ENCODE measurements around the gene WNK4.
"Not testable (repeated sequence)": the region's sequence is repeated elsewhere in the genome, so short reads cannot be mapped to it uniquely, and the experiment has no call there.

Gene WNK4

GRCh38 chr17:42779936-42780850 is at the start of gene WNK4:
Gene WNK4, plus strand, starts transcription at chr17:42780610. Its CDS starts 89 bp downstream, at chr17:42780699.
- peak; percentile 20 for DNase-seq (ENCODE audit: low read depth)

DNA sequence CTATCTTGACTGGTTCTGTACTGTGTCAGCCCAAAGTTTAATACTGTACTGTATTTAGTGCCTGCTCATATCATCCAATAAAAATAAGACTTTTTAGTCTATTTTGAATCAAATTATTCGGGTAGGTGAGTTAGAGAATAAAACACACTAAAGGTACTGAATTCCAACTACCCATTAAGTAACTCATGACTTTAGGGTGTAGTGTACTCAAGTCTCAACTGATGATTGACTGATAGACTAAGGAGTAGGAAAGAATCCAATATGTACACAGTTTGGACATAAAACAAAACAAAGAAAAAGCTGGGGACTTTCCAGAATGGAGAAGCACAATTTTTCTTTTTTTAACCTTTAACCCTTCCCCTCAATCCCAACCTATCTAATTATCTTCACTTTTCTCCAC is 39.7 kb upstream of the WNK4 start:
- no peak for DNase-seq (ENCODE audit: low read depth)

- DNase-seq (ENCODE audit: low read depth): not testable (repeated sequence)
Observed at GRCh38 chr17:42742916-42743315, 37.5 kb upstream of the WNK4 start.

GRCh38 chr17:42743595-42744282 is 36.7 kb upstream of the WNK4 start:
- DNase-seq (ENCODE audit: low read depth): no peak

- DNase-seq (ENCODE audit: low read depth): peak; percentile 44
Observed at GRCh38 chr17:42744283-42744805, 36.1 kb upstream of the WNK4 start.

DNA sequence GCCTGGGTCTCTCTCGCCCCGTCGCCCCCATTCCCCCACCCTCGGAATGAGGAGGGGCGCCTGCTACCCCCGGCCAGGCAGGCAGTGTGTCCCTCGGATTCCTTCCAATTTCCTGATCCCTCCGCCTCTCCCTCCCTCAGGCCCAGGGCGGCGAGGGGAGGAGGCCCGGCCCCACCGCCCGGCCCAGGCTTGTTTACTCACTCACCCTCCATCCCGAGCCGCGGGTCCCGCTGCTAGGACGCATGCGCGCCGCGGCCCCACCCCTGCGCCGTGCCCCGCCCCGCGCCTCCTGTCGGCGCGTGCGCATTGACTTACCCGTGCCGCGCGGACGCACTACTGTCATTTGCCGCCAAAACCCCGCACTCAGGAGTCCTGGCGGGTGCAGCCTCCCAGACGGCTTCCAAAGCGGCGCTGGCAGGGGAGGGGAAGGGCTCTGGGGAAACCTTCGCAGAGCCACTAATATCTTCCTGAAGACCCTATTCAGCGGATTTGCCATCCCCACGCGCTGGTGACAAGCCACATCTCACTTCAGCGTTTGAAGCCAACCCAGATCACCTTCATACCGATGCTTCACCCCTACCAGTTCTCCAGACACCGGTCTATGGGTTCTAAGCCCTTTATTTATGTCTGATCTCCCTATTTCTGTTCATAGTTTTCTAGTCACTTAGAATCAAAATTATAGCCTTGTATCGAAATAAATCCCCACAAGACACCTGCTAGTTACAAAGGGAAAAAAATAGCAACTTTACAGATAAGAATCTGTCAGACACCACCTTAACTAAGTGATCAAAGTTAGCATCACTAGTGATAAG is 35.4 kb upstream of the WNK4 start, which contains the start of gene EZH1:
Gene EZH1, minus strand, starts transcription at position 235 of the 812 bp plus-strand sequence. CDS start 16,099 bp downstream, outside the sequence.
- DNase-seq (ENCODE audit: low read depth): peak; percentile 85

DNA sequence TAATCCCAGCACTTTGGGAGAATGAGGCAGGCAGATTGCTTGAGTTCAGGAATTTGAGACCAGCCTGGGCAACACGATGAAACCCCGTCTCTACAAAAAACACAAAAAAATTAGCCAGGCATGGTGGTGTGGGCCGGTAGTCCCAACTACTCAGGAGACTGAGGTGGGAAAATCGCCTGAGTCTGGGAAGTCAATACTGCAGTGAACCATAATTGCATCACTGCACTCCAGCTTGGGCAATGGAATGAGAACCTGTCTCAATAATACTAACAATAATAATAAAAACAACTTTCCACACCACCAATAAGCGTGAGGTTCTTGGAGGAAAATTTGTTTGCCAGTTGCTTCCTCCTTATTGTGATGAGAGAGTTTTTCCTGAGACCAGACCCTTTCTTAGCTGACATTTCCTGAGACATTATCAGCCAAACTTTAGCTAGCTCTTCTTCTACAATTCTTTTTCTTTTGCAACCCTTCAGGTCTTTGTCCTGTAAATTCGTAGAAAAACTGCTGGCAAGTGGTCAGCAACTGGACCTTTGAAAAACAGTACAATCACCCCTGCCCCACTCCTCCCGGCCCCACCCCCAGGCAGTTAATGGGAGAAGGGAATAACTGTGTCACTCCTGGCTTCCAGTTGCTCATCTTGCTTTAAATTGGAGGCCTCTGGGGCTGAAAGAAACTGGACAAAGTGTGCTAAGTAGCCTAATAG is 32.1 kb upstream of the WNK4 start:
- peak; percentile 36 for DNase-seq (ENCODE audit: low read depth)

- peak; percentile 84 for DNase-seq (ENCODE audit: low read depth)
Observed at GRCh38 chr17:42748908-42749798, 31.3 kb upstream of the WNK4 start.

DNA sequence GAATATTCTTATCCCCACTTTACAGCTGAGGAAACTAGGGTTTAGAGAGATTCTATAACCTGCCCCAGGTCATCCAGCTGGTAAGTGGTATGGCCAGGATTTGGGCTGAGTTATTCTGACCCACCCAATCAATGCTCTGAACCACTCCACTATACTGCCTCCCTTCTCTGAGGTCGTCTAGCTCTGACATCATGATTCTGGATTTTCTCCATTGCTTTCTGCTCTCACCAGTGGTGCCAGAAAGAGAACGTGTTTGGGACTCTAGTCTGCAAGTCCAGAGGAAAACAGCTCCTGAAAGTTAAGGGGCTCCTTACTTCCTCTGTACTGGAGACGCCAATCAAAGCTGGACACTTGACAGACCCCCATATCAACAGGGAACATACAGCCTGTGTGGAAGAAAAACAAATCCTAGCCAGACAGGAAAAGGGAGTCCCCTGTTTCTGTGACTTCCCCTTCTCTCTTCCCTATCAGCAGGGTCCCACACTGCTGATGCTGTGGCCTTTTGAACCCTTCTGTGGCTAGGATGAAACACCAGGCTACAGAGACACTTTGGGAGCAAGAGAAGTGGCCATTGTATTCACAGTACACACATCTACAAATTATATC is 29.6 kb upstream of the WNK4 start:
- no peak for DNase-seq (ENCODE audit: low read depth)

- DNase-seq (ENCODE audit: low read depth): no peak
Observed at GRCh38 chr17:42751628-42752027, 28.8 kb upstream of the WNK4 start.

- DNase-seq (ENCODE audit: low read depth): peak; percentile 66
Observed at GRCh38 chr17:42754782-42755181, 25.6 kb upstream of the WNK4 start.

- DNase-seq (ENCODE audit: low read depth): no peak
Observed at GRCh38 chr17:42759982-42760651, 20.3 kb upstream of the WNK4 start.

DNA sequence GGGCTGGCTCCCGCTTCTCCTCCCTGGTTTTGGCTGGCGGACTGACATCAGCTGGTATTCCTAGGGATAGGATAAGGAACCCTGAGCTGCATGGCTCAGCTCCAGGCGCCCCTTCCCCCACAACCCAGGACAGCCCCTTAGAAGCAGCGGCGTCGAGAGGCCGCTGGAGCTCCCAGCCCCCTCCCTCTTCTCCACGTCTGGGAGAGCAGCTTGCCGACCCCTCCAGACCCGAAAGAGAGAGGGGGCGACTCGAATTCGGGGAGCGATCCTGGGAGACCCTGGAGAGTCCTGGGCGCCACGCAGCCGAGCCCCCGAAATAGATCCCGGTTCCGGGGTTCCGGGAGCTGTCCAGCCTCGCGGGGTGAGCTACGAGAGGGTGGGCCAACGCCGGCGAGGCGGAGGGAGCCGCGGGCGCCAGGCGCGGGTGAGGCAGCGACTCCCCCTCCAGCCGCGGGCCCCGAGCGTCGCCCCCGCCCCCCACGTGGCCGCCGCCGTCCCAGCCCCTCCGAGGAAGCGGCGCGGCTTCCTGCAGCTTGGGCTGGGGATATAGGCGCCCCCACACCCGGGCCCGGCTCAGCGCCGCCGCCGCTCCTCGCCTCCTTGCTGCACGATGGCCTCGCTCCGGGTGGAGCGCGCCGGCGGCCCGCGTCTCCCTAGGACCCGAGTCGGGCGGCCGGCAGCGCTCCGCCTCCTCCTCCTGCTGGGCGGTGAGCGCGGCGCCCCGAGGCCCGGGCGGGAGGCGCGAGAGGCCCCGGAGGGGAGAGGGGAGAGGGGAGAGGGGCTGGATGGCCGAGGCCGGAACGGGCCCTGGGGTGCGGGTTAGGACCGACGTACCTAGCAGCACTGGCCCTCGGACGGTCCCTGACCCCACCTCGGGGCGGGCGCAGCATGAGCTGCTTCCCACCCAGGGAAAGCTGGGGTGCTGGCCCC is 19.5 kb upstream of the WNK4 start, which contains the start of gene RAMP2:
Gene RAMP2, plus strand, starts transcription at position 576 of the 930 bp plus-strand sequence. Its CDS starts 35 bp downstream, at position 611.
- DNase-seq (ENCODE audit: low read depth): no peak

GRCh38 chr17:42761638-42762037 is 18.8 kb upstream of the WNK4 start:
- no peak for DNase-seq (ENCODE audit: low read depth)

DNA sequence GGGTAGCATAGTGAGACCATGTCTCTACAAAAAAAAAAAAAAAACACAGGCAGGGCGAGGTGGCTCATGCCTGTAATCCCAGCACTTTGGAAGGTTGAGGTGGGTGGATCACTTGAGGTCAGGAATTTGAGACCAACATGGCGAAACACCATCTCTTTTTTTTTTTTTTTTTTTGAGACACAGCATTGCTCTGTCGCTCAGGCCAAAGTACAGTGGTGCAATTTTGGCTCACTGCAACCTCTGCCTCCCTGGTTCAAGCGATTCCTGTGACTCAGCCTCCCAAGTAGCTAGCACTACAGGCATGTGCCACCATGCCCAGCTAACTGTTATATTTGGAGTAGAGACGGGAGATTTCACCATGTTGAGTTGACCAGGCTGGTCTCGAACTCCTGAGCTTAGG is 14.3 kb upstream of the WNK4 start:
- peak; percentile 21 for DNase-seq (ENCODE audit: low read depth)

- no peak for DNase-seq (ENCODE audit: low read depth)
Observed at GRCh38 chr17:42767512-42767911, 12.9 kb upstream of the WNK4 start.

DNA sequence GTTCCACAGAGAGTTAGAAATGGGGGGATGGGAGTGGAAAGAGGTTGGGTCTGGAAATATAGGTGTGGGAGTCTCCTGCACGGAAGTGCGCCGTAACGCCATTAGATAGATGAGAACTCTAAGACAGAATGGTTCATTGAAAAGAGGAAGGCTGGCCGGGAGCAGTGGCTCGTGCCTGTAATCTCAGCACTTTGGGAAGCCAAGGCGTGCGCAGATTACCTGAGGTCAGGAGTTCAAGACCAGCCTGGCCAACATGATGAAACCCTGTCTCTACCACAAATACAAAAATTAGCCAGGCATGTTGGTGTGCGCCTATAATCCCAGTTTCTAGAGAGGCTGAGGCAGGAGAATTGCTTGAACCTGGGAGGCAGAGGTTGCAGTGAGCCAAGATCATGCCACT is 12.4 kb upstream of the WNK4 start:
- DNase-seq (ENCODE audit: low read depth): not testable (repeated sequence)

DNA sequence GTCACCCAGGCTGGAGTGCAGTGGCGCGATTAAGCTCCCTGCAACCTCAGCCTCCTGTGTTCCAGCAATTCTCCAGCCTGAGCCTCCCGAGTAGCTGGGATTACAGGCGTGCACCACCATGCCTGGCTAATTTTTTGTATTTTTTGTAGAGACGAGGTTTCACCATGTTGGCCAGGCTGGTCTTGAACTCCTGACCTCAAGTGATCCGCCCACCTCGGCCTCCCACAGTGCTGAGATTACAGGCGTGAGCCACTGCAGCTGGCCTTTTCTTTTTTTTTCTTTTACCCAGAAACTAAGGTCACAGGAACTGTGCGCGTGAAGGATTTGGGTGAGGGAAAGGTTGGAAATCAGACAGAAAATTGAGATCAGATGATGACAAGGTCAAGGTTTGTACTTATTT is 10.4 kb upstream of the WNK4 start:
- not testable (repeated sequence) for DNase-seq (ENCODE audit: low read depth)
